HepG2 (cell line): ENCODE data around the gene CATSPERB. TPM values are rescaled to one million over a fixed set of nuclear protein-coding genes. Genes with fewer than 3 reads are reported as not detected.

Experiments used
- ATAC-seq: fragments of 200-7000 bp; cut with Tn5 transposase; 3 replicates; pipeline ENCODE4 v1.9.1; 2020; ENCODE audit warnings: mild to moderate bottlenecking, moderate library complexity
- BruUV-seq: library from RNA; stranded (reverse); fragments of 400-500 nt; replicated peaks from 2 replicates; lab custom pipeline; 2021; lab: Mats Ljungman, UMichigan
- CTCF ChIA-PET: fragments of 300-600 bp; formaldehyde crosslinking; extraction: SDS; loops from one replicate; lab custom pipeline; 2021; ENCODE audit warnings: low total read pairs, inconsistent platforms, low intra/inter-chr PET ratio; lab: Yijun Ruan, JAX
- POLR2A ChIA-PET: fragments of 350-600 bp; sonication (Branson Sonifier 250); formaldehyde crosslinking; loops from one replicate; lab custom pipeline; 2020; ENCODE audit warnings: antibody characterized with exemption, inconsistent platforms; lab: Yijun Ruan, JAX
- DNase-seq: peaks from one replicate; pipeline ENCODE4 v3.0.0-alpha.2; 2015; ENCODE audit warnings: low spot score
- FAIRE-seq: peaks from 3 replicates; lab custom pipeline; 2011; peaks lifted over from hg19 to GRCh38; lab: Jason Lieb, UNC
- H2AFZ ChIP-seq: one replicate; pipeline ENCODE4 v1.6.1; 2011; ENCODE audit warnings: low read length, inconsistent platforms
- H3K27ac ChIP-seq: fragments of 300-600 bp; 3 replicates; pipeline ENCODE4 v1.8.0; 2011; ENCODE audit warnings: mixed run types, mild to moderate bottlenecking, mixed read lengths, low read length, inconsistent platforms; ENCODE audit not compliant: insufficient read depth; ENCODE audit errors: extremely low read length
- H3K27me3 ChIP-seq, 2 experiments: fragments of 200-600 bp in 1 of 2; 2 replicates in 1 of 2; 3 replicates in 1 of 2; pipeline versions ENCODE4 v1.6.0 to v1.8.0; 2011; ENCODE audit warnings: low read length in 2 of 2, mild to moderate bottlenecking in 2 of 2, moderate library complexity in 2 of 2, inconsistent platforms in 1 of 2; ENCODE audit not compliant: insufficient read depth in 2 of 2, control insufficient read depth in 1 of 2
- H3K36me3 ChIP-seq, 2 experiments: fragments of 200-600 bp in 1 of 2; replicated peaks in 1 of 2; 2 replicates in 1 of 2; 3 replicates in 1 of 2; pipeline versions ENCODE4 v1.5.1 to v1.8.0; 2011; ENCODE audit warnings: low read length in 2 of 2, inconsistent platforms in 1 of 2; ENCODE audit not compliant: insufficient read depth in 2 of 2, control insufficient read depth in 1 of 2
- H3K4me1 ChIP-seq: 2 replicates; pipeline ENCODE4 v1.5.1; 2012; ENCODE audit warnings: low read length, inconsistent platforms; ENCODE audit not compliant: insufficient read depth
- H3K4me2 ChIP-seq: 2 replicates; pipeline ENCODE4 v1.6.0; 2011; ENCODE audit warnings: low read depth, low read length, inconsistent platforms
- H3K4me3 ChIP-seq, 3 experiments: fragments of 200-600 bp in 1 of 3; sonication (generic), shearing (Covaris generic) in 1 of 3; replicated peaks in 1 of 3; 2 replicates each; pipeline ENCODE4 v1.5.1; 2011 to 2016; ENCODE audit warnings: low read length in 3 of 3, inconsistent platforms in 2 of 3, low read depth in 2 of 3, mild to moderate bottlenecking in 2 of 3, control low read depth in 1 of 3, mixed read lengths in 1 of 3; ENCODE audit not compliant: insufficient read depth in 1 of 3
- H3K79me2 ChIP-seq: one replicate; pipeline ENCODE4 v1.6.1; 2011; ENCODE audit warnings: low read length, inconsistent platforms; ENCODE audit not compliant: insufficient read depth
- H3K9ac ChIP-seq: 2 replicates; pipeline ENCODE4 v1.6.0; 2011; ENCODE audit warnings: mild to moderate bottlenecking, low read depth, low read length, inconsistent platforms; ENCODE audit not compliant: insufficient read depth
- H3K9me3 ChIP-seq: 2 replicates; pipeline ENCODE4 v1.5.1; 2012; ENCODE audit warnings: mild to moderate bottlenecking, low read length
- H4K20me1 ChIP-seq: 2 replicates; pipeline ENCODE4 v1.6.0; 2011; ENCODE audit warnings: inconsistent platforms, mild to moderate bottlenecking, low read length, moderate library complexity; ENCODE audit not compliant: insufficient read depth
- CEBPB ChIP-seq: IDR thresholded peaks from 2 replicates; pipeline ENCODE4 v1.6.1; 2011; ENCODE audit warnings: low read depth, low read length, improper control_type of control experiment, borderline replicate concordance
- KLF13 ChIP-seq: sonication (generic); formaldehyde crosslinking; IDR thresholded peaks from 2 replicates; pipeline ENCODE4 v1.4.0; 2020; ENCODE audit warnings: mild to moderate bottlenecking, missing genetic modification reagents
- WGBS: methylation state at CpG from one replicate; pipeline ENCODE4 v1.1.6; 2017; ENCODE audit warnings: low lambda C conversion rate; 5-methylcytosine and 5-hydroxymethylcytosine counted together
- in situ Hi-C: cut with HindIII; loops from 2 replicates; pipeline ENCODE4 v1.10.0; 2017; ENCODE audit warnings: low pct_unique_long_range_greater_than_20kb; ENCODE audit not compliant: extremely low pct_ligation_motif_present
- intact Hi-C: fragments of 100-400 bp; cut with micrococcal nuclease; formaldehyde crosslinking; loops from one replicate; pipeline ENCODE4 v1.10.0; 2022; ENCODE audit not compliant: unreplicated experiment
- polyA plus RNA-seq, 8 experiments: library from polyadenylated mRNA; depleted of rRNA in 3 of 8; stranded (reverse) in 7 of 8; unstranded in 1 of 8; fragments of >200 nt; fragmentation: Illumina TruSeq in 4 of 8; extraction: Trizol in 4 of 8; gene quantifications; 2 replicates each; pipeline versions ENCODE4 v1.2.1 to v1.2.3, GENCODE V29; 2011 to 2016; ENCODE audit warnings: low read depth in 4 of 8, missing spikeins in 1 of 8, mixed read lengths in 1 of 8; ENCODE audit not compliant: insufficient read depth in 1 of 8
- total RNA-seq, 5 experiments: library from RNA; depleted of rRNA; stranded (reverse); fragments of >200 nt; fragmentation: Illumina TruSeq; extraction: Trizol; gene quantifications; 2 replicates each; pipeline ENCODE4 v1.2.3, GENCODE V29; 2016; ENCODE audit warnings: low read depth in 1 of 5
- TF ChIP-seq, protein P1 (sequence below): sonication (generic); formaldehyde crosslinking; IDR thresholded peaks from 2 replicates; pipeline ENCODE4 v1.5.0; 2020; ENCODE audit warnings: mild to moderate bottlenecking, missing genetic modification reagents
- TF ChIP-seq, protein P2 (sequence below): fragments of 450-650 bp; IDR thresholded peaks from 2 replicates; pipeline ENCODE4 v1.6.1; 2016

Gene CATSPERB
- total and polyA plus RNA-seq, 2 of the 13 experiments (the other 11 are each of a cell fraction or from before 2014, with no cell fraction given), result not detected

DNA sequence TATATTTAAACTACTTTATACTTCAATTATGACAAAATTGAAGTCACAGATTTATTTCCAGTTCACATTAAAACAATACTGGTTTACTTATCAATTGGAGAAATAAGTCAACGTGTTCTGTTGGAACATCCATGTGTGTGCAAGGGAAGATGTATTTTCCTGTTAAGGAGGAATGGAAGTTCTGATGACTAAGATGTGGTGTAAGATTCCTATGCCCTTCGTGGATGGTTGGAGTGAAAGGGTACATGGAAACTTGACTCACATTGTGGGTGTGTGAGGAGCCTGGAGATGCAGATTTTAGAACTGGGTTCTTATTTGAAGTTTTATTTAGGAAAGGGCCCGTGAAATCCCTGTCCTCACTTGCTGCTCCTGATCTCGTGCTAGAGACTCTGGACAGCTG is 95.3 kb downstream of the CATSPERB start:
- CTCF ChIA-PET, result no interaction called here
- DNase-seq (no peak), ATAC-seq (no peak), FAIRE-seq (no peak)
- Histone ChIP-seq H3K4me2 (no peak overlapping the region), H3K36me3 (no peaks in the 10 kb centered on the region), H4K20me1 (no peaks in the 10 kb centered on the region), H3K9ac (no peak overlapping the region), H3K27ac (no peak overlapping the region), H3K4me1 (no peaks in the 10 kb centered on the region), H3K79me2 (no peaks in the 10 kb centered on the region), H3K9me3 (no peaks in the 10 kb centered on the region), H3K27me3 (peaks cover 0 to 2% of the 10 kb centered on the region in 2 experiments; a peak in 2 of 5 replicates), H2AFZ (no peak overlapping the region), H3K4me3 (no peak overlapping the region)
- TF ChIP-seq, protein P1, sequence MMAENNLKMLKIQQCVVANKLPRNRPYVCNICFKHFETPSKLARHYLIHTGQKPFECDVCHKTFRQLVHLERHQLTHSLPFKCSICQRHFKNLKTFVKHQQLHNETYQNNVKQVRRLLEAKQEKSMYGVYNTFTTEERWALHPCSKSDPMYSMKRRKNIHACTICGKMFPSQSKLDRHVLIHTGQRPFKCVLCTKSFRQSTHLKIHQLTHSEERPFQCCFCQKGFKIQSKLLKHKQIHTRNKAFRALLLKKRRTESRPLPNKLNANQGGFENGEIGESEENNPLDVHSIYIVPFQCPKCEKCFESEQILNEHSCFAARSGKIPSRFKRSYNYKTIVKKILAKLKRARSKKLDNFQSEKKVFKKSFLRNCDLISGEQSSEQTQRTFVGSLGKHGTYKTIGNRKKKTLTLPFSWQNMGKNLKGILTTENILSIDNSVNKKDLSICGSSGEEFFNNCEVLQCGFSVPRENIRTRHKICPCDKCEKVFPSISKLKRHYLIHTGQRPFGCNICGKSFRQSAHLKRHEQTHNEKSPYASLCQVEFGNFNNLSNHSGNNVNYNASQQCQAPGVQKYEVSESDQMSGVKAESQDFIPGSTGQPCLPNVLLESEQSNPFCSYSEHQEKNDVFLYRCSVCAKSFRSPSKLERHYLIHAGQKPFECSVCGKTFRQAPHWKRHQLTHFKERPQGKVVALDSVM (CRISPR knock-in tag), result no peak
- TF ChIP-seq, protein P2, sequence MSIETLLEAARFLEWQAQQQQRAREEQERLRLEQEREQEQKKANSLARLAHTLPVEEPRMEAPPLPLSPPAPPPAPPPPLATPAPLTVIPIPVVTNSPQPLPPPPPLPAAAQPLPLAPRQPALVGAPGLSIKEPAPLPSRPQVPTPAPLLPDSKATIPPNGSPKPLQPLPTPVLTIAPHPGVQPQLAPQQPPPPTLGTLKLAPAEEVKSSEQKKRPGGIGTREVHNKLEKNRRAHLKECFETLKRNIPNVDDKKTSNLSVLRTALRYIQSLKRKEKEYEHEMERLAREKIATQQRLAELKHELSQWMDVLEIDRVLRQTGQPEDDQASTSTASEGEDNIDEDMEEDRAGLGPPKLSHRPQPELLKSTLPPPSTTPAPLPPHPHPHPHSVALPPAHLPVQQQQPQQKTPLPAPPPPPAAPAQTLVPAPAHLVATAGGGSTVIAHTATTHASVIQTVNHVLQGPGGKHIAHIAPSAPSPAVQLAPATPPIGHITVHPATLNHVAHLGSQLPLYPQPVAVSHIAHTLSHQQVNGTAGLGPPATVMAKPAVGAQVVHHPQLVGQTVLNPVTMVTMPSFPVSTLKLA, result peak; percentile 61
- 0% methylated on average over 4 of the region's 4 CpGs for WGBS
- BruUV-seq, result no TSS peak
- POLR2A ChIA-PET, result no interaction called here
- intact Hi-C loops (no loop called here), in situ Hi-C loops (no loop called here)

DNA sequence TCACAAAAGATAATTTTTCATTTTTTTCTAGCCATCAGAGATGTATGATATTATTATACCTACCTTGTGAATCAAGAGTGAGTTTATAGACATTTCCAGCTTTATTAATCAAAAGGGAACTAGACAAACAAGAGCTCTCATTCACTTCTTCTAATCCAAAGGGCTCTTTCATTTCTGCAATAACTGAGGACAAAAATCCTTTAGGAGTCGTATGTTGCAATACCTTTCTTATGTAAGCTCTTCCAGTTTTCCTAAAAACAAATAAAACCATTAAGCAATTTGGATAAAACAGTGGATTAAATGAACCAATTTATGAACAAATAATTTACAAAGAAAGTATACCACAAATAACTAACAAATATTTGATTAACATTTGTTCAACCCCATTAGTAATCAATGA is 107.1 kb downstream of the CATSPERB start:
- in situ Hi-C loops, result no loop called here
- CTCF ChIA-PET, result no interaction called here
- BruUV-seq, result no TSS peak

More for the DNA sequence above, 107.1 kb downstream of the CATSPERB start:
- intact Hi-C loops, result no loop called here
- POLR2A ChIA-PET, result no interaction called here
- ATAC-seq (no peak), FAIRE-seq (no peak), DNase-seq (no peak)
- H3K4me3 ChIP-seq, result no peak overlapping the region
- H3K27me3 ChIP-seq, result no peaks in the 10 kb centered on the region
- H4K20me1 ChIP-seq, result no peaks in the 10 kb centered on the region
- H3K9ac ChIP-seq, result no peak overlapping the region
- no peaks in the 10 kb centered on the region for H3K4me1 ChIP-seq
- TF ChIP-seq KLF13 (CRISPR knock-in tag) (no peak), CEBPB (peak; percentile 62; the same call in 1 of the 2 replicates)
- no peak overlapping the region for H3K4me2 ChIP-seq
- no peaks in the 10 kb centered on the region for H3K79me2 ChIP-seq
- H3K36me3 ChIP-seq, result no peaks in the 10 kb centered on the region
- 10% methylated on average over 1 of the region's 1 CpG for WGBS
- no peak overlapping the region for H3K27ac ChIP-seq
- H2AFZ ChIP-seq, result no peak overlapping the region
- no peaks in the 10 kb centered on the region for H3K9me3 ChIP-seq
